ENCODE data around the gene MAGI1. TPM values are rescaled to one million over a fixed set of nuclear protein-coding genes. Genes with fewer than 3 reads are reported as not detected.

MAGI1 gene
- total and polyA plus RNA-seq, 2 experiments from 2014 or later: 33.9 to 87.0 TPM

GRCh38 chr3:65396078-65396477 is 642.6 kb downstream of the MAGI1 start:
- TF ChIP-seq, protein P1, sequence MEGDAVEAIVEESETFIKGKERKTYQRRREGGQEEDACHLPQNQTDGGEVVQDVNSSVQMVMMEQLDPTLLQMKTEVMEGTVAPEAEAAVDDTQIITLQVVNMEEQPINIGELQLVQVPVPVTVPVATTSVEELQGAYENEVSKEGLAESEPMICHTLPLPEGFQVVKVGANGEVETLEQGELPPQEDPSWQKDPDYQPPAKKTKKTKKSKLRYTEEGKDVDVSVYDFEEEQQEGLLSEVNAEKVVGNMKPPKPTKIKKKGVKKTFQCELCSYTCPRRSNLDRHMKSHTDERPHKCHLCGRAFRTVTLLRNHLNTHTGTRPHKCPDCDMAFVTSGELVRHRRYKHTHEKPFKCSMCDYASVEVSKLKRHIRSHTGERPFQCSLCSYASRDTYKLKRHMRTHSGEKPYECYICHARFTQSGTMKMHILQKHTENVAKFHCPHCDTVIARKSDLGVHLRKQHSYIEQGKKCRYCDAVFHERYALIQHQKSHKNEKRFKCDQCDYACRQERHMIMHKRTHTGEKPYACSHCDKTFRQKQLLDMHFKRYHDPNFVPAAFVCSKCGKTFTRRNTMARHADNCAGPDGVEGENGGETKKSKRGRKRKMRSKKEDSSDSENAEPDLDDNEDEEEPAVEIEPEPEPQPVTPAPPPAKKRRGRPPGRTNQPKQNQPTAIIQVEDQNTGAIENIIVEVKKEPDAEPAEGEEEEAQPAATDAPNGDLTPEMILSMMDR (IDR thresholded peaks at IDR 0.05; ENCODE audit: low read depth, low read length): no peak
- DNase-seq (ENCODE audit: low read depth in 1 of 2, low spot score in 1 of 2): no peak
- H3K9me3 ChIP-seq (ENCODE audit: low read depth): no peaks in the 10 kb centered on the region
- H3K4me3 ChIP-seq: no peak overlapping the region
- no peaks in the 10 kb centered on the region for H3K4me1 ChIP-seq (ENCODE audit: low read depth)
- peaks cover 6% of the 10 kb centered on the region for H3K36me3 ChIP-seq
- no peak overlapping the region for H3K27ac ChIP-seq
- H3K27me3 ChIP-seq: no peaks in the 10 kb centered on the region

- H3K27me3 ChIP-seq: no peaks in the 10 kb centered on the region
- H3K4me1 ChIP-seq (ENCODE audit: low read depth): no peaks in the 10 kb centered on the region
- no peaks in the 10 kb centered on the region for H3K9me3 ChIP-seq (ENCODE audit: low read depth)
- H3K4me3 ChIP-seq: no peak overlapping the region
- DNase-seq (ENCODE audit: low read depth in 1 of 2, low spot score in 1 of 2): no peak
- TF ChIP-seq, protein P1 (IDR thresholded peaks at IDR 0.05; ENCODE audit: low read depth, low read length): no peak
- no peak overlapping the region for H3K27ac ChIP-seq
- peaks cover 17% of the 10 kb centered on the region for H3K36me3 ChIP-seq
Observed at GRCh38 chr3:65391068-65391467, 647.6 kb downstream of the MAGI1 start.

- no peak overlapping the region for H3K4me3 ChIP-seq
- H3K27ac ChIP-seq: no peak overlapping the region
- no peaks in the 10 kb centered on the region for H3K27me3 ChIP-seq
- DNase-seq (ENCODE audit: low read depth in 1 of 2, low spot score in 1 of 2): peak in 1 of 2 donors; percentile 8
- H3K4me1 ChIP-seq (ENCODE audit: low read depth): no peaks in the 10 kb centered on the region
- peaks cover 28% of the 10 kb centered on the region for H3K36me3 ChIP-seq
- H3K9me3 ChIP-seq (ENCODE audit: low read depth): no peaks in the 10 kb centered on the region
- TF ChIP-seq, protein P1 (IDR thresholded peaks at IDR 0.05; ENCODE audit: low read depth, low read length): no peak
Observed at GRCh38 chr3:65385805-65386204, 652.9 kb downstream of the MAGI1 start.

DNA sequence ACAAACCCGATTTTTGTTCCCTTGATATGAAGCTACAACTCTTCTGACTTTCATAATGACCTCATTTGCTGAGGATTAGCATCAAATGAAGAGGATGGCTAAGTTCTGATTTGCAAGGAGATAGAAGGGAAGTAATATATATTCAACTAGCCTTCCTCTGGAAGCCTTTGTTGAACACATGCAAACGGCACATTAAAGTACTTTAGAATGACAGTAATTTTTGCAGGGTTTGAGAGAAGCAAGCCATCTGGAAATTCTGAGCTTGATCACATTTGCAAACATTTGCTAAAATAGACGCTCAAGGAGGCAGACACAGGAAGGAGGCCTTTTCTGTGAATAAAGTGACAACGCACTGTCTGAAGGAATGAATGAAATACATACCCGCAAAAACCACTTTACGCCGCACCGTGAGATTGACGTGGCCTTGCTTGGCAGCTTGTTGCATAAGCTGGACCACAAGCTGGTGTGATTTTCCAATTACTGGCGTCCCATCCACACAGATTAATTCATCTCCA is 657.2 kb downstream of the MAGI1 start:
- Histone ChIP-seq H3K9me3 (ENCODE audit: low read depth) (no peaks in the 10 kb centered on the region), H3K27ac (no peak overlapping the region), H3K4me1 (ENCODE audit: low read depth) (no peaks in the 10 kb centered on the region), H3K4me3 (no peak overlapping the region), H3K36me3 (peaks cover 26% of the 10 kb centered on the region), H3K27me3 (no peaks in the 10 kb centered on the region)
- no peak for DNase-seq (ENCODE audit: low read depth in 1 of 2, low spot score in 1 of 2)
- TF ChIP-seq, protein P1 (IDR thresholded peaks at IDR 0.05; ENCODE audit: low read depth, low read length): no peak

- Histone ChIP-seq H3K36me3 (peaks cover 26% of the 10 kb centered on the region), H3K4me1 (ENCODE audit: low read depth) (no peaks in the 10 kb centered on the region), H3K27me3 (no peaks in the 10 kb centered on the region), H3K9me3 (ENCODE audit: low read depth) (no peaks in the 10 kb centered on the region), H3K27ac (no peak overlapping the region), H3K4me3 (no peak overlapping the region)
- TF ChIP-seq, protein P1 (IDR thresholded peaks at IDR 0.05; ENCODE audit: low read depth, low read length): no peak
- no peak for DNase-seq (ENCODE audit: low read depth in 1 of 2, low spot score in 1 of 2)
Observed at GRCh38 chr3:65379223-65379622, 659.5 kb downstream of the MAGI1 start.
